ENCODE results near the gene NRDE2.

NRDE2 gene, protein sequence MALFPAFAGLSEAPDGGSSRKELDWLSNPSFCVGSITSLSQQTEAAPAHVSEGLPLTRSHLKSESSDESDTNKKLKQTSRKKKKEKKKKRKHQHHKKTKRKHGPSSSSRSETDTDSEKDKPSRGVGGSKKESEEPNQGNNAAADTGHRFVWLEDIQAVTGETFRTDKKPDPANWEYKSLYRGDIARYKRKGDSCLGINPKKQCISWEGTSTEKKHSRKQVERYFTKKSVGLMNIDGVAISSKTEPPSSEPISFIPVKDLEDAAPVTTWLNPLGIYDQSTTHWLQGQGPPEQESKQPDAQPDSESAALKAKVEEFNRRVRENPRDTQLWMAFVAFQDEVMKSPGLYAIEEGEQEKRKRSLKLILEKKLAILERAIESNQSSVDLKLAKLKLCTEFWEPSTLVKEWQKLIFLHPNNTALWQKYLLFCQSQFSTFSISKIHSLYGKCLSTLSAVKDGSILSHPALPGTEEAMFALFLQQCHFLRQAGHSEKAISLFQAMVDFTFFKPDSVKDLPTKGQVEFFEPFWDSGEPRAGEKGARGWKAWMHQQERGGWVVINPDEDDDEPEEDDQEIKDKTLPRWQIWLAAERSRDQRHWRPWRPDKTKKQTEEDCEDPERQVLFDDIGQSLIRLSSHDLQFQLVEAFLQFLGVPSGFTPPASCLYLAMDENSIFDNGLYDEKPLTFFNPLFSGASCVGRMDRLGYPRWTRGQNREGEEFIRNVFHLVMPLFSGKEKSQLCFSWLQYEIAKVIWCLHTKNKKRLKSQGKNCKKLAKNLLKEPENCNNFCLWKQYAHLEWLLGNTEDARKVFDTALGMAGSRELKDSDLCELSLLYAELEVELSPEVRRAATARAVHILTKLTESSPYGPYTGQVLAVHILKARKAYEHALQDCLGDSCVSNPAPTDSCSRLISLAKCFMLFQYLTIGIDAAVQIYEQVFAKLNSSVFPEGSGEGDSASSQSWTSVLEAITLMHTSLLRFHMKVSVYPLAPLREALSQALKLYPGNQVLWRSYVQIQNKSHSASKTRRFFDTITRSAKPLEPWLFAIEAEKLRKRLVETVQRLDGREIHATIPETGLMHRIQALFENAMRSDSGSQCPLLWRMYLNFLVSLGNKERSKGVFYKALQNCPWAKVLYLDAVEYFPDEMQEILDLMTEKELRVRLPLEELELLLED
- 46.9 to 74.3 (median 62.2) reads per million in 4 experiments for total RNA-seq

DNA sequence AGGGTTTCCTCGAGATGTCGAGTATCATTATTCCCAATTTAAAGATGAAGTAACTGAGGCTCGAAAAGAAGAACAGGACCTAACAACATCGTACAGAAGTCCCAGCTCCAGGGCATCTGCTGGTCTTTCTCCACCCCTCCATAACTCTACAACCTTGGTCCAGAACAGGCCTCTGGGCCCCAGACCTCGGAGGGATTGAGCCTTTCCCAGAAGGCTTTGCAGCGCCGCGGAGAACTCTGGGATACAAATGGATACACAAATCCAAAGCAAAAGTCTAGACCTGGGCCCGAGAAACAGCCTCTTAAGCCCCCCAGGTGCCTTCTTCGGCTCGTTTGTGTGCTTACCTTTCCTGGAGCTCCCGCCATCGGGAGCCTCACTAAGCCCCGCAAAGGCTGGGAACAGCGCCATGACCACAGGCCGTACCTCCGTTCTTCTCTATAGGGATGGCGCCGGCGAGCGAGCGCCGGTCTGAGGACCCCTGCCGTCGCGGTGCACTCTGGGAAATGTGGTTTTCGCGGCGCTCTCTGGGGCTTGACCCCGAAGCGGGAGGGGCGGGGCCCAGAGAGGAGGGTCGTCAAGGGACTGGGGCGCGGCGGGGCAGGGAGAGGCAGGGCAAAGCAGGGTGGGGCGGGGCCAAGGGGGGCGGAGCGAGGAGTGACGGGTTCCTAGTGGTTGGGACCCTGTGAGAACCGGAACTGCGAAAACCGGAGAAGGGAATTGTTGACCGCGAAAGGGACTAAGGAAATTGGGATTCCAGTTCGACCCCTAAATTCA, at the start of gene NRDE2:
NRDE2 (minus strand) TSS at position 445 of the 774 bp plus-strand sequence; CDS start at position 408, 37 bp downstream.
- peak; percentile 85 for DNase-seq

DNA sequence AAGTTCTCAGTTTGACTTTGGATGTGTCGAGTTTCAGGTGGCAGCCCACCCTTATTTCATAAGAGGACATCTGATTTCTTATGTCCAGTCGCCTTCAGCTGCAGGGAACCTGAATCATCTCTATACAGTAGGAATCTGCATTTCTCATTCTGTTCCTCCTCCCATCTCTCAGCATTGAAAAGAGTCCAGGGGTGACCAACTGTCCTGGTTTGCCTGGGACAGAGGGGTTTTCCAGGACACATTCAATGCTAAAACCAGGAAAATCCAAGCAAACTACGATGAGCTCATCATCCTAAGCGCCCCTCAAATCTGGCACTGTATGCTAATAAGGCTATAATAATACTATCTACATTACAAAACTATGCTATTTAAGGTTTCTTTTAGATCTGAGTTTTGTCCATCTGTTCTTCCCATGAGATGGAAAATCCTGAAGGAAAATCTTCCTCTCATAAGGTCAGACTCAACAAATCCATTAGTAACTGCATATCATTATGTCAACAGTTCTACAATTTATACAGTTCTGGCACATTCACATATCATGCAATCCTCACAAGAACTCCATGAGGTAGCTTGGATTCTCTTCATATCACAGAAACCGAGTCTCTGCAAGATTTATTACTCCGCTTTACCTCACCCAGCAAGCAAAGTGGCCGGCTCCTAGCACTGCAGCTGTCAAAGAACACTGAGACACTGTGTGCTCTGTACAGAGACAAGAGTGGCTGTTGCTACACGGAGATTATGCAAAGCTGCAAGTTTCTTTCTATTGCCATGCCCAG, 49.5 kb upstream of the NRDE2 start:
- no peak for DNase-seq

DNA sequence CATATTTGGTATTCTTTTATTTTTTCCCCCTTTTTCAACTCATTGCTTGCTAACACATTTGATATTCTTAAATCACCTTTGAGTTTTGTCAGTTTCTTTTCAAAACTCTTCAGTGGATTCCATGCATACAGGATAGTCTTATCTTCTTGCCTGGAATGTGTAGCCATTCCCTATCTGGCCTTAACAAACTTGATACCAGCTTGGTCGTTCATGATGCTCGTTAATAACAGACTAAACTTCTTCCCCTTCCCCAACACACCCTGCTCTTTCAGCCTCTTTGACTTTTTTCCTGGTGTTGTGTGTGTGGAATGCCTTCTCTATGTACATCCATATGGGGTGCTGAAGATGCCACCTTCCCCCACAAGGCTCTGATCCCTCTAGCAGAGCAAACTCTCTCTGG, 47.4 kb upstream of the NRDE2 start:
- no peak for DNase-seq

DNA sequence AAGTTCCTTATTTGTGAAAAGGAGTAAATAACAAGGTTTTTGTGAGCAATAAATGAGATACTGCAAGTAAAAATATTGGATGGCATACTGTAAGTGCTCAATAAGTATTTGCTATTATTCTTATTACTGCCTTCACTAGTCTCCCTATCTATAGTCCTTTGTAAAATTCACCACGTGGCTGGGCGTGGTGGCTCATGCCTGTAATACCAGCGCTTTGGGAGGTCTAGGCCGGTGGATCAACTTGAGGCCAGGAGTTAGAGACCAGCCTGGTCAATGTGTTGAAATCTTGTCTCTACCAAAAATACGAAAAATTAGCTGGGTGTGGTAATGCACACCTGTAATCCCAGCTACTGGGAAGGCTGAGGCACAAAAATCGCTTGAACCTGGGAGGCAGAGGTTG, 46.5 kb upstream of the NRDE2 start:
- DNase-seq, result no peak

DNA sequence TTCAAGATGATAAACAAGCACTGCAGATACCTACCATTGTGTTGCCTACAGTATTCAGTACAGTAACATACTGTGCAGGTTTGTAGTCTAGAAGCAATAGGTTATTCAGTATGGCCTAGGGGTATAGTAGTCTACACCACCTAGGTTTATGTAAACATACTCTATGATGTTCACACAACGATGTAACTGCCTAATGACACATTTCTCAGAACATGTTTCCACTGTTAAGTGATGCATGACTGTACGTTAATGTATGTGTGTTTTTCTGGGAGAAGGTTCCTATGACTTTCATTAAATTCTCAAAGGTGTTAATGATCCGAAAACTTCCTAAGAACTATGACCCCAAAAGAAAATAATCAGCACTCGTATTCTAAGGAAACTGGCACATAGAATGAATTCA, 44.2 kb upstream of the NRDE2 start:
- DNase-seq, result no peak

DNA sequence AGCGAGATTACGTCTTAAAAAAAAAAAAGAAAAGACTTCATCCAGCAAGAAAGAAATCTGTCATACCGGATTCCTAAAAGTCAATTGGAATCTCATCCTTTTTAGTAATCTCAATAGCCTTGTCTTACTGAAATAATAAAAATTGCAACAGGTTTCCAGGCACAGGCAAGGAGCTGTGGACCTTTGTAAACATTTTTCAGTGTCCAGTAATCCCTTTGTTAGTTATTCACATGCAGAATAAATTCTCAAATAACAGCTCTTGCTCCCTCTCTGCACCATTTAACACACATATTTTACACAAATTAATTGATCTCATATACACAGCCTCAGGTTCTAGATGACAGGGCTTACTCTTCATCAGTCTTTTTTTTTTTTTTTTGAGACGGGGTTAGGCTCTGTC, 43.1 kb upstream of the NRDE2 start:
- no peak for DNase-seq

DNA sequence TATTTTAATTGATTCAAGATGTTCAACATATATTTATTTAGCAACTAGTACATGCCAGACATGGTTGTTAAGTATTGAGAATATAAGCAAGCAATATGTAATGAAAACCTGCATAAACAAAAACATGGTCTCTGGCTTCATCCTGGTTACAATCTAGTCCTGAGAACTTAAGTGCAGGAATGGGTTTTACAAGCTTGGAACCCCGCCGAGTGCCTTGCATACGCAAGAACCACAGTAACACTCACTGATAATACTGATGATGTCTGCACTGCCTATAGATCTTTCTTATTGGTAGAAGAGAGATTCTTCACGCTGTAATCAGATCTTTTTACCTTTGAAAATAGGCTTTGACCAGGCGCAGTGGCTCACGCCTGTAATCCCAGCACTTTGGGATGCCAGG, 42.1 kb upstream of the NRDE2 start:
- DNase-seq, result no peak

DNA sequence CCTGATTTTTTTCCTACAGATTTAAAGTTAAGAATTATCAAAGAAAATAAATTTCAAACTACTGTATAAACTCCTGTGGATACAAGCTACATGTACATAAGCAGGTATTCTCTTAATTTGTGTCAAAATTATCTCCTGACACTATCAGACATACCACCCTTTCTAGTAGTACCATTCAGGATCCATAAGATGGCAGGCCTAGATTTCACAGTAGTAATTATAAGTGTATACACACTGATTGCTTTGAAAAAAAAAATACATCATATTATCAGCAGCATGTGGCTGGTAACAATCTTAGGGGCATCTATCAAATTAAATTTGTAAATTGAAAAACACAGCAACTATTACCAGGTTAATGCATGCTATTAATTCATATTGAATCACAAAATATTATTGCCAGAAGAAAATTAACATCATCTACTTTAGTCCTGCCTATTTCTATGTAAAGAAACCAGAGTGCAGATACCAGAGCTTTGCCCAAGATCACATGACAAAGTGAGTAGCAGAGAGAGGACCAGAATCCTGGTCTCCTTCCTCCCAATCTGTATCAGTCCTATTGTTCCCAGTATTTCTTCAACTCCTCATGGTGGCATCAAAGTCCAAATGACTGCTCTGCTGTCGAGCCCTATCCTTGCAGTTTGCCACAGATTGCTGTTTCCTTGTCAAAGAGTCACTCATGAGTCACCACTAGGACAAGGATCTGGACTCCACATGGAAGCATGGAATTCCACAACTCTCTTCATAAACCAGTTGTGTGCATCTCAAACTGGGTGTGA, 37.4 kb upstream of the NRDE2 start:
- no peak for DNase-seq

DNA sequence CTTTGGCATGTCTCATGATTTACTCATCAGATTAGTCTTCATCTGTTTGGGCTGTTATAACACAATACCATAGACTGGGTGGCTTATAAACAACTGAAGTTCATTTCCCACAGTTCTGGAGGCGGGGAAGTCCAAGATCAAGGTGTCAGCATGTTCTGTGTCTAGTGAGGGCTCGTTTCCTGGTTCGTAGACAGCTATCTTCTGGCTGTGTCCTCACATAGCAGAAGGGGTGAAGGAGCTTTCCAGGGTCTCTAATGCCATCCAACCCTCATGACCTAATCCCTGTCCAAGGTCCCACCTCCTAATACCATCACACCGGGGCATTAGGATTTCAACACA, 30.8 kb upstream of the NRDE2 start:
- no peak for DNase-seq

DNA sequence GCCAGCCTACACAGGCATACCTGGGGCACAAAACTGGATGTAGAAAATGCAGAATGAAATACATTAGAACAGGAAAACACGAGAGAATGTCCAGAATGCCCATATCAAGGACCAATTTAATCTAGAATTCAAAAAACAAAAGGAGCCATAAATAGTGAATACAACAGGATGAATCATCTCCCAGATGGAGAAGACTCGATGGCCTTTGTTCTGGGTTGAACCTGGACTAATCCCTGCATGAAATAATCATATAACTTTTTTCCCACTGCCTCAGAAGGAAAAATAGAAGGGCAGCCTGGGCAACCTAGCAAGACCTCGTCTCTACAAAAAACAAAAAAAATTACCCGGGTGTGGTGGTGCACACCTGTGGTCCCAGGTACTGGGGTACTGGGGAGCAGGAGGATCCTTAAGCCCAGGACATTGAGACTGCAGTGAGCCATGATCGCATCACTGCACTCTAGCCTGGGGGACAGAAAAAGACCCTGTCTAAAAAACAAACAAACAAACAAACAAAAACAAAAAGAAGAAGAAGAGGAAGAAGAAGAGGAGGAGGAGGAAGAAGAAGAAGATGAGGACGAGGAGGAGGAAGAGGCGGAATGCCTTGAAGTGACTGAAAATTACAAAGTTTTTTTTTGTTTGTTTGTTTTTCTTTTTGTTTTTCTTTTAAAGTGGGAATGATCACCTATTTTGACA, 30.3 kb upstream of the NRDE2 start:
- DNase-seq, result no peak

DNA sequence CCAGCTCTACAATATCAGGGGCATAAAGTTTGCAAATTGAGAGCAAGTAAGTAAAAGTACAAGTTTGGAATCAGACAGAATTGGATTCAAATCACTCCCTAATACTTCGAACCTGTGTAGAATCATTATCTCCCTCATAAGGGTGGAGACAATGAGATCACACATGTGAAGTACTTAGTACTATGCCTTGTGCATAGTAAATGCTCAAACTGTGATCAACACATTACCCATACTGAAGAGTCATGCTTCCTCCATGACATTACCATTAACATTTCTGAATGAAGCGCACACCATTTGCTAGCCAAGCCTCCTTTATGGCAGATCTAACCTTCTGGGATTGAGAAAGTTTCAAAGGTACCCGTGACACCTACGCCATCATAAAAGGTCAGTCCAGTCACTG, 26.6 kb upstream of the NRDE2 start:
- no peak for DNase-seq

DNA sequence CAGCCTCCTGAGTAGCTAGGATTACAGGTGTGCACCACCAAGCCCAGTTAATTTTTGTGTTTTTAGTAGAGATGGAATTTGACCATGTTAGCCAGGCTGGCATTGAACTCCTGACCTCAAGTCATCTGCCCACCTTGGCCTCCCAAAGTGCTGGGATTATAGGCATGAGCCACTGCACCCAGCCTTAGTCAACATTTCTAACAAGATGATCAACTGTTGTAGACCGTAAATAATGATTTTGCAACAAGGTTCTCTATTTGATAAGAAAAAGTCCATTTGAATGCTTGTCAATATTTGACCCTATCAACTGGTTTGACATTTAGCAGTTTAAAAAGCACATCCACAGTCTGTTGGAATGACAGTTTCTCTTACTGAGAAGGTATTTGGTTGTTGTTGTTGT, 25.2 kb upstream of the NRDE2 start:
- no peak for DNase-seq

DNA sequence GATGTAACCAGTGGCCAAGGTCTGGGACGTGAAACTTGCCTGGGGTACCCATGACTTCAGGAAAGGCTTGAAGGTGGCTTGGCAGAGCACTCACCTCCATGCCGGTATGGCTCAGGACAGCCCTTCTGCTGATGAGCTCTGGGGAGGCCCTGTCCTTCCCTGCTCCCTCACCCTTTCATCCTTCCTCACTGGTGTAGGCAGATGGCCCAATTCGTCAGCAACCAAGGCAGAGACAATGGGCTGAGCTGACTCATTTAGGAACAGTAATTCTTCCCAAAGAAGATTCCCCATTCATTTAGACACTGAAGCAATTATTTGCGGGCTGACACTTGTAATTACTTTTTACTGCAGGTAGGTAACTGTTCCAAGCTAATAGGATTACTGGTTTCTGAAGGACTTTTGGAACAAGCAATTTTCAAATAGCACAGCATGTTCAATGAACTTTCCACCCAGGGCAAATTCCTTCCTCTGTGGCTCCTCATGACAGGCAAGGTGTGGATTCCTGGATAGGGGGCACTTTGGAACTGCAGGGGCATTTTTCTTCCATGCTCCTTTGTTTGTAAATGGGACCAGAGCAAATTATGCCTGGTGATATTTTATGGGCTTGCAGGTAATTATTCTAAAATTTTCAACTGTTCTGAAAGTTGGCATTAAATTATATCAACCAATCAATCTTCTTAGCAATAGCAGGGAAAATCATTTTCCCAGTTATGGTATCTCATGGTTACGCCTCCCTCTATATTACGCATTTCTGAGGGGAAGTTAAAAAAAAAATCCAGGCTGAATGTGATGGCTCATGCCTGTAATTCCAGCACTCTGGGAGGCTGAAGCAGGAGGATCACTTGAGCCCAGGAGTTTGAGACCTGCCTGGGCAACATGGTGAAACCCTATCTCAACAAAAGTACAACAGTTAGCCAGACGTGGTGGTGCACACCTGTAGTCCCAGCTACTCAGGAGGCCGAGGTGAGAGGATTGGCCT, 24.1 kb upstream of the NRDE2 start:
- DNase-seq, result no peak

DNA sequence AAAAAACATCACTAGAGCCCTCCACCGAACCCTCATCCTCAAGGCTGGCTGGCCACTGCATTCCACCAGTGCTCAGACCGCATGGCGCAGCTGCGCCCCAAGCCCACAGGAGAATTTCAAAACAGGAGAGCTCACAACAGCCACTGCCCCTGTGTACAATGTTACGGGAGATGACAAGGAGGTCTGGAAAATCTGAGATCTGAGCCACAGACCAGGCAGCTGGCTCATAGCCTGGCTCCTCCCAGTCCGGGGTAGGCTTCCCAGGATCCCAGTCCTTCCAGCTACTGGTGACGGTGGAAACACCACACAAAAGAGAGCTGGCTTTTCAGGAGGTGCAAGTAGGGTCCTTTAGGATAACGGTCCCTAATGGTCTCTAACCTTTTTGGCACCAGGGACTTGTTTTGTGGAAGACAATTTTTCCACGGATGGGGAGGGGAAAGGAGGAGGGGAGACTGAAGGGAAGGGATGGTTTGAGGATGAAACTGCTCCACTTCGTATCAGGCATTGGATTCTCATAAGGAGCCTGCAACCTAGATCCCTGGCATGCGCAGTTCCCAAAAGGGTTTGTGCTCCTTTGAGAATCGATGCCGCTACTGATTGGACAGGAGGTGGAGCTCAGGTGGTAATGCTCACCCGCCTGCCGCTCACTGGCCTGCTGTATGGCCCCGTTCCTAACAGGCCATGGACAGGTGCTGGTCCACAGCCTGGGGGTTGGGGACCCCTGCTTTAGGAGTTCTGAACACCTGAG, 23.0 kb upstream of the NRDE2 start:
- no peak for DNase-seq

DNA sequence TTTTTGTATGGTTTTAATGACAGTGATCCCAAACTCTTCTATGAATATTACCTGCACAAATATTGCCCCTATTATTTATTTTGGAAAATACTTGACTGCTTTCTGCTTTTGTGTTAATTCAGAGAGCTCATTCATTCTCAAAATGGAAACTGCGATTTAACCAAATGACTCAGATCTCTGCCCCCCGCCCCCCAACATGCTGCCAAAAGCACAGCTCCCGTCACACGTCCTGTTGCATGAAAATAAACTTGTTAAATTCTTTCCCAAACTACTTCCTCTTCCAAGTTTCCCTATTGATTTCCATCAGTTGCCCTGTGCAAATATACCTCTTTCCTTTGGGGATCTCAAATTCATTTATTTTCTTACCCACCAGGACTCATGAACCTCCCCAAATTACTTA, 18.0 kb upstream of the NRDE2 start:
- DNase-seq, result no peak

DNA sequence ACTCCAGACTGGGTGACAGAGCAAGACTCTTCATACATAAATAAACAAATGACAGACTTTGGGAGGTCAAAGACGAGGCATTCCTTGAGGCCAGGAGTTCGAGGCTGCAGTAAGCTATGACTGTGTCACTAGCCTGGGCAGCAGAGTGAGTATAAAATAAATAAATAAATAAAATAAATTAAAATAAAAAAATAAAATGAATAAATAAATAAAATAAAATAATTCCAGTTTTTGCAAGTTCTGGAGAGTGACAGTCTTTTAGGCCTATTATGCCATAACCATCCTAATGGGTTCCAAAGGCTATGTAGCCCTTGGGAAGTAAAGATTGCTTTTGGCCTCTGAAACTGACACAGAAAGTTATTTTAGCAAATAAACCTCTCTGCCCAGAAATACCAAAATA, 16.5 kb upstream of the NRDE2 start:
- DNase-seq, result no peak

DNA sequence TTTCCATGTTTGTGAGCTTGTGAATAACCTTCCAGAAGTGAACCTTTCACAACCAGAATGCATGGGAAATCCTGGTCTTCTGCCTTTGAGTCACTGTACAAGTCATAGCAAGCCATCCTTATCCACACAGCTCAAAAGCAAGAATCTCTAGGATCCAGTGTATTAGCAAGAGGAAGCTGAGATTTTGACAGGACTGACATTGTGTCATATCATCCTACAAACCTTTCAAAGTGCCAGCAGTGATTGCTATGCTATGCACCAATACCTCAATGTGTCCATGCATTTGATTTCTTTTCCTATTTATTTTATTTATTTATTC, 13.5 kb upstream of the NRDE2 start:
- DNase-seq, result no peak

All from effector CD8-positive, alpha-beta T cell (primary cell).